Astrocyte of the cerebellum (primary cell): ENCODE data around the gene HOXA5.

Source experiments
- DNase-seq: peaks from one replicate; pipeline ENCODE4 v3.0.0-alpha.2; 2011; ENCODE audit warnings: low read depth
- H3K4me3 ChIP-seq: 2 replicates; pipeline ENCODE4 v1.5.1; 2011; ENCODE audit warnings: mild to moderate bottlenecking, low read depth, low read length, moderate library complexity
- CTCF ChIP-seq: IDR thresholded peaks from 2 replicates; pipeline ENCODE4 v1.5.1; 2012; ENCODE audit warnings: low read length, low read depth, moderate library complexity, mild to moderate bottlenecking; ENCODE audit errors: missing control alignments
- in situ Hi-C: cut with HindIII; loops from 2 replicates; pipeline ENCODE4 v1.10.0; 2017; ENCODE audit warnings: low sequenced_read_pairs

HOXA5 gene

GRCh38 chr7:27173511-27173955, 30.1 kb upstream of the HOXA5 start:
- no peak for DNase-seq
- no peak overlapping the region for H3K4me3 ChIP-seq
- in situ Hi-C loops = loop anchor here (25.0 kb wide), 1 partner anchor 1011 kb away; the partner anchor contains the start of gene NFE2L3
- no peak for TF ChIP-seq CTCF

GRCh38 chr7:27172823-27173510, 29.5 kb upstream of the HOXA5 start:
- DNase-seq = no peak
- H3K4me3 ChIP-seq = no peak overlapping the region
- in situ Hi-C loops = loop anchor here (25.0 kb wide), 1 partner anchor 1011 kb away; the partner anchor contains the start of gene NFE2L3
- TF ChIP-seq CTCF = no peak

- in situ Hi-C loops = loop anchor here (25.0 kb wide), 1 partner anchor 1010 kb away; the partner anchor contains the start of gene NFE2L3
- DNase-seq = no peak
- no peak overlapping the region for H3K4me3 ChIP-seq
- no peak for TF ChIP-seq CTCF
These were observed 28.9 kb upstream of the HOXA5 start for GRCh38 chr7:27172315-27172774.

GRCh38 chr7:27171637-27172314, 28.3 kb upstream of the HOXA5 start:
- no peak for TF ChIP-seq CTCF
- no peak overlapping the region for H3K4me3 ChIP-seq
- in situ Hi-C loops = loop anchor here (25.0 kb wide), 1 partner anchor 1009 kb away; the partner anchor contains the start of gene NFE2L3
- no peak for DNase-seq

- H3K4me3 ChIP-seq = no peak overlapping the region
- TF ChIP-seq CTCF = no peak
- no peak for DNase-seq
- in situ Hi-C loops = loop anchor here (25.0 kb wide), 1 partner anchor 1009 kb away; the partner anchor contains the start of gene NFE2L3
These were observed 27.8 kb upstream of the HOXA5 start for GRCh38 chr7:27171325-27171636.

- in situ Hi-C loops = loop anchor here (25.0 kb wide), 1 partner anchor 1008 kb away; the partner anchor contains the start of gene NFE2L3
- no peak for TF ChIP-seq CTCF
- DNase-seq = no peak
- H3K4me3 ChIP-seq = no peak overlapping the region
These were observed 27.2 kb upstream of the HOXA5 start for GRCh38 chr7:27170426-27171324.
